Astrocyte of the cerebellum (primary cell): Measurements from ENCODE around the gene ZNF516.

Experiments used
- DNase-seq: peaks from one replicate; pipeline ENCODE4 v3.0.0-alpha.2; 2011; ENCODE audit warnings: low read depth
- H3K4me3 ChIP-seq: 2 replicates; pipeline ENCODE4 v1.5.1; 2011; ENCODE audit warnings: mild to moderate bottlenecking, low read depth, low read length, moderate library complexity
- in situ Hi-C: cut with HindIII; loops from 2 replicates; pipeline ENCODE4 v1.10.0; 2017; ENCODE audit warnings: low sequenced_read_pairs
- TF ChIP-seq, protein P1 (sequence below): IDR thresholded peaks from 2 replicates; pipeline ENCODE4 v1.5.1; 2012; ENCODE audit warnings: low read length, low read depth, moderate library complexity, mild to moderate bottlenecking; ENCODE audit errors: missing control alignments

ZNF516 gene

DNA sequence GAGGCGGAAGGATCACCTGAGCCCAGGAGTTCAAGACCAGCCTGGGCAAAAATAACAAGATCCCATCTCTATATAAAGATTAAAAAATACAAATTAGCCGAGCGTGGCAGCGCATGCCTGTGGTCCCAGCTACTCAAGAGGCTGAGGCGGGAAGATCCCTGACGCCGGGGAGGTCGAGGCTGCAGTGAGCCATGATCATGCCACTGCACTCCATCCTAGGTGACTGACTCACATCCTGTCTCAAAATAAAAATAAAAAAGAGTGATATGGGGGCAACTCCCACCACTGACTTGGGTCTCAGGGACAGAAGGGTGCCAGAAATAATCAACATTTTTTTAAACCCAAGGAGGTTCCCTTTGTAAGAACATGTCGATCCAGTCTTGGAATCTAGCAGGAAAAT, 37.6 kb downstream of the ZNF516 start:
- no peak for DNase-seq
- in situ Hi-C loops, result no loop called here
- TF ChIP-seq, protein P1, sequence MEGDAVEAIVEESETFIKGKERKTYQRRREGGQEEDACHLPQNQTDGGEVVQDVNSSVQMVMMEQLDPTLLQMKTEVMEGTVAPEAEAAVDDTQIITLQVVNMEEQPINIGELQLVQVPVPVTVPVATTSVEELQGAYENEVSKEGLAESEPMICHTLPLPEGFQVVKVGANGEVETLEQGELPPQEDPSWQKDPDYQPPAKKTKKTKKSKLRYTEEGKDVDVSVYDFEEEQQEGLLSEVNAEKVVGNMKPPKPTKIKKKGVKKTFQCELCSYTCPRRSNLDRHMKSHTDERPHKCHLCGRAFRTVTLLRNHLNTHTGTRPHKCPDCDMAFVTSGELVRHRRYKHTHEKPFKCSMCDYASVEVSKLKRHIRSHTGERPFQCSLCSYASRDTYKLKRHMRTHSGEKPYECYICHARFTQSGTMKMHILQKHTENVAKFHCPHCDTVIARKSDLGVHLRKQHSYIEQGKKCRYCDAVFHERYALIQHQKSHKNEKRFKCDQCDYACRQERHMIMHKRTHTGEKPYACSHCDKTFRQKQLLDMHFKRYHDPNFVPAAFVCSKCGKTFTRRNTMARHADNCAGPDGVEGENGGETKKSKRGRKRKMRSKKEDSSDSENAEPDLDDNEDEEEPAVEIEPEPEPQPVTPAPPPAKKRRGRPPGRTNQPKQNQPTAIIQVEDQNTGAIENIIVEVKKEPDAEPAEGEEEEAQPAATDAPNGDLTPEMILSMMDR, result no peak
- no peak overlapping the region for H3K4me3 ChIP-seq

DNA sequence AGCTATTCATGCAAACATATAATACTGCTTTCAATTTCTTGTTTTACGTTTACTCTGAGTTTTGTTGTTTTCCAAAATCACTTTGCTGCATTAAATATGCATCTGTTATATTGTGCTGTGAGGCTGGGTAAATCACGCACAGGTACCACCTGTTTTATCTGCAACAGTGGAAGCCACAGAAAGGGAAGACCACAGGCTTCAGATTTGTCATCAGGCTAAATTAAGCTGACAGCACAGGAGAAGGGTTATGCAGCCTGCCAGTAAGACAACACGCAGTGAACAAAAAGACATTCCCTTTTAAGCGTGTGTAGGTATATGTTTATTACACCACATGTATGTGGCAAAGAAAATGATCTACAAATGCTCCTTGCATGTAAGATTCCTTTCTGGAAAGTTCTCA, 38.2 kb downstream of the ZNF516 start:
- in situ Hi-C loops, result no loop called here
- DNase-seq, result no peak
- TF ChIP-seq, protein P1, result no peak
- H3K4me3 ChIP-seq, result no peak overlapping the region

DNA sequence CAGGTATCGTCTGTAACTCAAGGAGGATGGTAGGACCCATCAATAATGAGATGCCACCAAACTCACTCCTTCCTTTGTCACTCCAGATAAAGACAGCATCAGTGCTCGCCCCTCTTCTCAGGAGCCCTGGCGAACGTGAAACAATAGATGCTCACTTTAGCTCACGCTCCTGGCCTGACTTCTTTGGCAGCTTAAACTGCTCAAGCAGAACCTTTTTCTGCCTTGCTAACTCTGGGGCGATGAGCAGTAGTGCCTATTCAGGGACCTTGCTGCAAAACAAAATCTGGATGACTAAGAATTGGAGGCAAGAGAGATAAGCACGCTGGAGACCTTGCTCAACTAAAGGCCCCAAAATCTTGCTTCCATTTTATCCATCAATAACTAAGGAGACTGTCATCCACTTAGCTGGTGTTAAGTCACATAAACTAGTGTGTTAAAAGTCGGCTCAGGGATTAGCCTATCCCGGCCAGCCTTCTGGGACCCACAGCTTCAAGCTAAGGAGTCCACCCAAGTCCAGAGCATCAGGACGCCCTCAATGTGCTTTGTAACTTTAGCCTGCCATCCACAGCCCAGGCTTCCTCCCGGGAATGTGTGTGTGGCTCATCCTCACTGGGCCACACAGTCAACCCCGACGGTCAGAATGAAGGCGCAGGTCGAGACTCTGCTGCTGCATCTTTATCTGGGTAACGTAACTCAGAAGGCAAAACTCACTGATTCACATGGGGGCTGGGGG, 38.9 kb downstream of the ZNF516 start:
- no peak overlapping the region for H3K4me3 ChIP-seq
- TF ChIP-seq, protein P1, result no peak
- in situ Hi-C loops, result no loop called here
- DNase-seq, result no peak

DNA sequence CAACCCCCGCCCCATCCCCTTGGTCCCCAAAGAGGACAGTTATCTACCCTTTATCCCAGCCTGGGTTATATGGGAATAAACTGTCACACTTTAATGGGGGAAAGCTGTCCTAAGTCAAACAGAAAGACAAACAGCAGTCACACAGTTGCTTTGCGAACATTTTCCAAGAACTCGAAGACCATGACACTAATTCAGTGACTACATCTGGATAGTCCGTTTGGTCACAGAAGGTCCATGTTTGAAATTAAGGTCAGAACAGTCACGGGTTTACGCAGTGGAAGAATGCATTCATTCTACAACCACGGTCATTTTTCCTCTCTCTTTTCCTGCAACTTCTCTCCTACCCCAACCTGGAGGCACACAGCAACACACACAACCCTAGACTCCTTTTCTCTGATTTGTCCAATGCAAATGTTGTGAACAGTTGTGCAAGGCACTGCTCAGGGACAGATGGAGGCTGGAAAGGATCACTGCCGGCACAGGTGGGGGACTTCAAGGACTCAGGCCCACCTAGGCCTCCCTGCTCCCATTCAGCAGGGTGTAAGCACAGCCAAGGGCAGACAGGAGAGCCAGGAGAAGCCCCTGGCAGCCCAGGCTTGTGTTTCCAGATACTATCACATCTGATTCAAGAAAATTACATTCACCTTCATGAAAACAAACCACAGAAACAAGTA, 39.9 kb downstream of the ZNF516 start:
- TF ChIP-seq, protein P1, result no peak
- H3K4me3 ChIP-seq, result no peak overlapping the region
- in situ Hi-C loops, result no loop called here
- no peak for DNase-seq

DNA sequence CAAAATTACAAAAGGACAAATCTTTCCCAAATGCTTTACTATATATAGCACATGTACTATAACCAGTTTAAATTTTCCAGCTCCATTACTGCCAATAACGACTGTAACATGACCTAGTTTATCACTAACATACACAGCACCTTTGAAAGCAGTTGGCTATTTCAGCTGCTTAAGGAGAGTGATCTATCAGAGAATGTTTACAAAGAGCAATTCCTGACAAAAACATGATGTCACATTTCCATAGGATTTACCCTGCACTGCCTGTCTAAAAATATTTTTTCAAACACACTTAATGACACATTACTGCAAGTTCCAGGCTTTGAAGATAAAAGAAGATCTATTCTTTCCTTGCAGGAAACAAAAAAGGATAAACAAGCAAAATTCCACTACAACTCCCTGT, 40.6 kb downstream of the ZNF516 start:
- no peak overlapping the region for H3K4me3 ChIP-seq
- TF ChIP-seq, protein P1, result no peak
- no peak for DNase-seq
- in situ Hi-C loops, result no loop called here

DNA sequence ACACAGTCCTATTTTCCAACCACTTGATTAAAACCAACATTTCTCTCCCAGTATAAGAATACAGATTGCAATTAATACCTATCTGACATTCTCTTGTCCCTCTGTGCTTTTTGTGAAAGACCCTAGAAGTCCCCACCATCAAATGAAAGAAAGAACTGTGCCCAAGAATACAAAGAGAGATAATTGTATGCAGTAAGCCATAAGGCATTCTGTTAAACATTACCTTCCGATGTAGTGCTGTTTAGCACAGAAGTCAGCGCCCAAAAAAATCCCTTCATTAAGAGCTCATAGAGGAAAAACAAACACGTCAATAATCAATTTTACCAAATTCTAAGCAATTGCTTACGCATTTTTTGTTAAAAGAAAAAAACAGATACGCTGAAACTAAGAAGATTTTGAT, 41.1 kb downstream of the ZNF516 start:
- no peak overlapping the region for H3K4me3 ChIP-seq
- DNase-seq, result no peak
- TF ChIP-seq, protein P1, result no peak
- in situ Hi-C loops, result no loop called here
